ENCODE results near the gene PACSIN2. TPM values are rescaled to one million over a fixed set of nuclear protein-coding genes. Genes with fewer than 3 reads are reported as not detected.

PACSIN2 gene
- total and polyA plus RNA-seq, 2 of the 13 experiments (the other 11 are each of a cell fraction or from before 2014, with no cell fraction given) = 54.1 to 68.8 TPM

DNA sequence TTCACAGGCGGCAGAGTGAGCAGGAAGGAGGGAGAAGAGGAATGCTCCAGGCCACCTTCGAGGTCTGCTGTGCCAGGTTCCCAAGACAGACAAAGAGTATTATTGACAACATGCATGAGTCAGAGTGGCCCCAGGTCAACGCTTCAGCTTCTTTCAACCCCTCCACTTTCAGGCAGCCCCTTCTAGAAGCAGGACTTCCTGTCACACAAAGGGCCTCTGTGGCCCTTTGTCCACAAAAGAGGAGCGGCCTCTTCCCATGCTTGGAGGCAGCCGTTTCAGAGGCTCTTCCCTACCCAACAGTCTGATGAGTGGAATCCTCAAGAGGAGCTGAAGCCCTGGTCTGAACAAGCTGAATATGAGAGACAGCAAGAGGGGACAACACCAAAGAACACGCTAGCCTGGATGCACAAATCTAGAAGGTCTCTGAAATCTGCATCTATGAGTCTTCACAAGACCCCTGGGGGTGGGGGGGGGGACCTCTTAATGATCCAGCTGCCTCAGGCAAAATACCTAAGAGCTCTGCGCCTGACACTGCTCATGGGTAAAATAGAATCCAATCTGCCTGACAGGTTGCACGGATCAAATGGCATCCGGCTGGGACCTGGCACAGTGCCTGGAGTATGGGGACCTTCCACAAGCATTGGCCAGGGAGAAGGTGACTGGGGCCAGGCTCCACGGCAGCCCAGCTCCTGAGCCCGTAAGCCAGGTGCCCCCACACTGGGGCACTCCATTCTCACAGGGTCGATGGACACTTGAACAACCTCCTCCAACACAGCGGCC is 67.5 kb downstream of the PACSIN2 start (continued):
- TF ChIP-seq, protein P1, sequence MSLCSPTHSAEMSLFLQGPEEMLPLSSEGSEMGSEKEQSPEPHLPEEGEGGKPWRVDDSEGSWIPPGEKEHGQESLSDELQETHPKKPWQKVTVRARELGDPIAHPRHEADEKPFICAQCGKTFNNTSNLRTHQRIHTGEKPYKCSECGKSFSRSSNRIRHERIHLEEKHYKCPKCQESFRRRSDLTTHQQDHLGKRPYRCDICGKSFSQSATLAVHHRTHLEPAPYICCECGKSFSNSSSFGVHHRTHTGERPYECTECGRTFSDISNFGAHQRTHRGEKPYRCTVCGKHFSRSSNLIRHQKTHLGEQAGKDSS (CRISPR knock-in tag; IDR thresholded peaks at IDR 0.05; ENCODE audit: borderline replicate concordance, low read depth) = peak; percentile 17; the same call in 1 of the 2 replicates
- TF ChIP-seq, protein P2, sequence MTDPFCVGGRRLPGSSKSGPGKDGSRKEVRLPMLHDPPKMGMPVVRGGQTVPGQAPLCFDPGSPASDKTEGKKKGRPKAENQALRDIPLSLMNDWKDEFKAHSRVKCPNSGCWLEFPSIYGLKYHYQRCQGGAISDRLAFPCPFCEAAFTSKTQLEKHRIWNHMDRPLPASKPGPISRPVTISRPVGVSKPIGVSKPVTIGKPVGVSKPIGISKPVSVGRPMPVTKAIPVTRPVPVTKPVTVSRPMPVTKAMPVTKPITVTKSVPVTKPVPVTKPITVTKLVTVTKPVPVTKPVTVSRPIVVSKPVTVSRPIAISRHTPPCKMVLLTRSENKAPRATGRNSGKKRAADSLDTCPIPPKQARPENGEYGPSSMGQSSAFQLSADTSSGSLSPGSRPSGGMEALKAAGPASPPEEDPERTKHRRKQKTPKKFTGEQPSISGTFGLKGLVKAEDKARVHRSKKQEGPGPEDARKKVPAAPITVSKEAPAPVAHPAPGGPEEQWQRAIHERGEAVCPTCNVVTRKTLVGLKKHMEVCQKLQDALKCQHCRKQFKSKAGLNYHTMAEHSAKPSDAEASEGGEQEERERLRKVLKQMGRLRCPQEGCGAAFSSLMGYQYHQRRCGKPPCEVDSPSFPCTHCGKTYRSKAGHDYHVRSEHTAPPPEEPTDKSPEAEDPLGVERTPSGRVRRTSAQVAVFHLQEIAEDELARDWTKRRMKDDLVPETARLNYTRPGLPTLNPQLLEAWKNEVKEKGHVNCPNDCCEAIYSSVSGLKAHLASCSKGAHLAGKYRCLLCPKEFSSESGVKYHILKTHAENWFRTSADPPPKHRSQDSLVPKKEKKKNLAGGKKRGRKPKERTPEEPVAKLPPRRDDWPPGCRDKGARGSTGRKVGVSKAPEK (CRISPR knock-in tag; IDR thresholded peaks at IDR 0.05; ENCODE audit: borderline replicate concordance) = no peak
- TF ChIP-seq, protein P3, sequence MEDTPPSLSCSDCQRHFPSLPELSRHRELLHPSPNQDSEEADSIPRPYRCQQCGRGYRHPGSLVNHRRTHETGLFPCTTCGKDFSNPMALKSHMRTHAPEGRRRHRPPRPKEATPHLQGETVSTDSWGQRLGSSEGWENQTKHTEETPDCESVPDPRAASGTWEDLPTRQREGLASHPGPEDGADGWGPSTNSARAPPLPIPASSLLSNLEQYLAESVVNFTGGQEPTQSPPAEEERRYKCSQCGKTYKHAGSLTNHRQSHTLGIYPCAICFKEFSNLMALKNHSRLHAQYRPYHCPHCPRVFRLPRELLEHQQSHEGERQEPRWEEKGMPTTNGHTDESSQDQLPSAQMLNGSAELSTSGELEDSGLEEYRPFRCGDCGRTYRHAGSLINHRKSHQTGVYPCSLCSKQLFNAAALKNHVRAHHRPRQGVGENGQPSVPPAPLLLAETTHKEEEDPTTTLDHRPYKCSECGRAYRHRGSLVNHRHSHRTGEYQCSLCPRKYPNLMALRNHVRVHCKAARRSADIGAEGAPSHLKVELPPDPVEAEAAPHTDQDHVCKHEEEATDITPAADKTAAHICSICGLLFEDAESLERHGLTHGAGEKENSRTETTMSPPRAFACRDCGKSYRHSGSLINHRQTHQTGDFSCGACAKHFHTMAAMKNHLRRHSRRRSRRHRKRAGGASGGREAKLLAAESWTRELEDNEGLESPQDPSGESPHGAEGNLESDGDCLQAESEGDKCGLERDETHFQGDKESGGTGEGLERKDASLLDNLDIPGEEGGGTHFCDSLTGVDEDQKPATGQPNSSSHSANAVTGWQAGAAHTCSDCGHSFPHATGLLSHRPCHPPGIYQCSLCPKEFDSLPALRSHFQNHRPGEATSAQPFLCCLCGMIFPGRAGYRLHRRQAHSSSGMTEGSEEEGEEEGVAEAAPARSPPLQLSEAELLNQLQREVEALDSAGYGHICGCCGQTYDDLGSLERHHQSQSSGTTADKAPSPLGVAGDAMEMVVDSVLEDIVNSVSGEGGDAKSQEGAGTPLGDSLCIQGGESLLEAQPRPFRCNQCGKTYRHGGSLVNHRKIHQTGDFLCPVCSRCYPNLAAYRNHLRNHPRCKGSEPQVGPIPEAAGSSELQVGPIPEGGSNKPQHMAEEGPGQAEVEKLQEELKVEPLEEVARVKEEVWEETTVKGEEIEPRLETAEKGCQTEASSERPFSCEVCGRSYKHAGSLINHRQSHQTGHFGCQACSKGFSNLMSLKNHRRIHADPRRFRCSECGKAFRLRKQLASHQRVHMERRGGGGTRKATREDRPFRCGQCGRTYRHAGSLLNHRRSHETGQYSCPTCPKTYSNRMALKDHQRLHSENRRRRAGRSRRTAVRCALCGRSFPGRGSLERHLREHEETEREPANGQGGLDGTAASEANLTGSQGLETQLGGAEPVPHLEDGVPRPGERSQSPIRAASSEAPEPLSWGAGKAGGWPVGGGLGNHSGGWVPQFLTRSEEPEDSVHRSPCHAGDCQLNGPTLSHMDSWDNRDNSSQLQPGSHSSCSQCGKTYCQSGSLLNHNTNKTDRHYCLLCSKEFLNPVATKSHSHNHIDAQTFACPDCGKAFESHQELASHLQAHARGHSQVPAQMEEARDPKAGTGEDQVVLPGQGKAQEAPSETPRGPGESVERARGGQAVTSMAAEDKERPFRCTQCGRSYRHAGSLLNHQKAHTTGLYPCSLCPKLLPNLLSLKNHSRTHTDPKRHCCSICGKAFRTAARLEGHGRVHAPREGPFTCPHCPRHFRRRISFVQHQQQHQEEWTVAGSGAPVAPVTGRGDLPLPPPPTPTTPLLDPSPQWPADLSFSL (CRISPR knock-in tag; IDR thresholded peaks at IDR 0.05) = no peak
- TF ChIP-seq ATRX (CRISPR knock-in tag; IDR thresholded peaks at IDR 0.05; ENCODE audit: borderline replicate concordance) (no peak), PHF8 (CRISPR knock-in tag; IDR thresholded peaks at IDR 0.05) (no peak), ZBTB1 (CRISPR knock-in tag; IDR thresholded peaks at IDR 0.05; ENCODE audit: borderline replicate concordance) (no peak), ZNF7 (CRISPR knock-in tag; IDR thresholded peaks at IDR 0.05) (no peak), HMG20A (CRISPR knock-in tag; IDR thresholded peaks at IDR 0.05; ENCODE audit: borderline replicate concordance) (peak; percentile 75; the same call in 1 of the 2 replicates), RFX3 (CRISPR knock-in tag; IDR thresholded peaks at IDR 0.05) (no peak), PLRG1 (conservative IDR thresholded peaks at IDR 0.05) (no peak), ZNF446 (CRISPR knock-in tag; IDR thresholded peaks at IDR 0.05) (no peak), HNRNPL (IDR thresholded peaks at IDR 0.05; ENCODE audit: low read depth, low read length) (0 out of 2 replicates have a peak, but pooled peaks have one; percentile 23), ZNF326 (CRISPR knock-in tag; IDR thresholded peaks at IDR 0.05; ENCODE audit: borderline replicate concordance) (no peak)
- TF ChIP-seq, protein P4, sequence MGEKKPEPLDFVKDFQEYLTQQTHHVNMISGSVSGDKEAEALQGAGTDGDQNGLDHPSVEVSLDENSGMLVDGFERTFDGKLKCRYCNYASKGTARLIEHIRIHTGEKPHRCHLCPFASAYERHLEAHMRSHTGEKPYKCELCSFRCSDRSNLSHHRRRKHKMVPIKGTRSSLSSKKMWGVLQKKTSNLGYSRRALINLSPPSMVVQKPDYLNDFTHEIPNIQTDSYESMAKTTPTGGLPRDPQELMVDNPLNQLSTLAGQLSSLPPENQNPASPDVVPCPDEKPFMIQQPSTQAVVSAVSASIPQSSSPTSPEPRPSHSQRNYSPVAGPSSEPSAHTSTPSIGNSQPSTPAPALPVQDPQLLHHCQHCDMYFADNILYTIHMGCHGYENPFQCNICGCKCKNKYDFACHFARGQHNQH (CRISPR knock-in tag; IDR thresholded peaks at IDR 0.05) = 0 out of 2 replicates have a peak, but pooled peaks have one; percentile 26
- TF ChIP-seq, protein P5, sequence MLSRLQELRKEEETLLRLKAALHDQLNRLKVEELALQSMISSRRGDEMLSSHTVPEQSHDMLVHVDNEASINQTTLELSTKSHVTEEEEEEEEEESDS (CRISPR knock-in tag; IDR thresholded peaks at IDR 0.05; ENCODE audit: borderline replicate concordance) = no peak
- TF ChIP-seq, protein P6, sequence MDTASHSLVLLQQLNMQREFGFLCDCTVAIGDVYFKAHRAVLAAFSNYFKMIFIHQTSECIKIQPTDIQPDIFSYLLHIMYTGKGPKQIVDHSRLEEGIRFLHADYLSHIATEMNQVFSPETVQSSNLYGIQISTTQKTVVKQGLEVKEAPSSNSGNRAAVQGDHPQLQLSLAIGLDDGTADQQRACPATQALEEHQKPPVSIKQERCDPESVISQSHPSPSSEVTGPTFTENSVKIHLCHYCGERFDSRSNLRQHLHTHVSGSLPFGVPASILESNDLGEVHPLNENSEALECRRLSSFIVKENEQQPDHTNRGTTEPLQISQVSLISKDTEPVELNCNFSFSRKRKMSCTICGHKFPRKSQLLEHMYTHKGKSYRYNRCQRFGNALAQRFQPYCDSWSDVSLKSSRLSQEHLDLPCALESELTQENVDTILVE (CRISPR knock-in tag; IDR thresholded peaks at IDR 0.05) = no peak
